Measurements from ENCODE around the gene CETP. TPM values are rescaled to one million over a fixed set of nuclear protein-coding genes. Genes with fewer than 3 reads are reported as not detected.
A peak's percentile ranks its signal among the peaks of the same experiment; 100 is the strongest.
"Not testable (repeated sequence)": the region's sequence is repeated elsewhere in the genome, so short reads cannot be mapped to it uniquely, and the experiment has no call there.

Gene CETP
- total RNA-seq, 1 donor from 2014 or later: not detected

GRCh38 chr16:56982695-56983094 lies 20.9 kb downstream of the CETP start:
- no peak for TF ChIP-seq CTCF (conservative IDR thresholded peaks at IDR 0.05; ENCODE audit: low read depth, low read length)
- no peak for DNase-seq (ENCODE audit: low read depth)
- no peak overlapping the region for H3K4me3 ChIP-seq (ENCODE audit: low read depth, low read length)

GRCh38 chr16:56983211-56983751 lies 21.5 kb downstream of the CETP start:
- no peak for TF ChIP-seq CTCF (conservative IDR thresholded peaks at IDR 0.05; ENCODE audit: low read depth, low read length)
- no peak overlapping the region for H3K4me3 ChIP-seq (ENCODE audit: low read depth, low read length)
- no peak for DNase-seq (ENCODE audit: low read depth)

DNA sequence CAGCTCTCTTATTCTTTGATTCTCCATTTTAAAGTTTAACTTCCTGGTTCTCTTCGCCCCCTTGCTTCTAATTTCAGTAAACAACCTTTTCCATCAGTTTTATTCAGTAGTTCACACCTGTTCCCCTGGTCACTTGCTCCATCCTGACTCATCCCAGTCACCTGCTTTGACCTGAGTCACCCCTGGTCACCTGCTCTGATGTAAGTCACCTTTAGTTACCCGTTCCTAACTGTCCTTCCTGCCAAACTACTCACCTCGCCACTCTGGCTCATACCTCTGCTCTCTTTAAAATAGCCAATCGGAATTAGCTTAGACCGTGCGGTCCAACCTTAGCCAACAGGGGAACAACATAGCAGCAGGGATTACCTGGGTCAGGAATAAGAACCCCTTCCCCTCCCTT lies 22.9 kb downstream of the CETP start:
- H3K4me3 ChIP-seq (ENCODE audit: low read depth, low read length): no peak overlapping the region
- DNase-seq (ENCODE audit: low read depth): no peak
- TF ChIP-seq CTCF (conservative IDR thresholded peaks at IDR 0.05; ENCODE audit: low read depth, low read length): no peak

GRCh38 chr16:56985288-56985961 lies 23.7 kb downstream of the CETP start:
- TF ChIP-seq CTCF (conservative IDR thresholded peaks at IDR 0.05; ENCODE audit: low read depth, low read length): no peak
- H3K4me3 ChIP-seq (ENCODE audit: low read depth, low read length): no peak overlapping the region
- peak; percentile 33 for DNase-seq (ENCODE audit: low read depth)

DNA sequence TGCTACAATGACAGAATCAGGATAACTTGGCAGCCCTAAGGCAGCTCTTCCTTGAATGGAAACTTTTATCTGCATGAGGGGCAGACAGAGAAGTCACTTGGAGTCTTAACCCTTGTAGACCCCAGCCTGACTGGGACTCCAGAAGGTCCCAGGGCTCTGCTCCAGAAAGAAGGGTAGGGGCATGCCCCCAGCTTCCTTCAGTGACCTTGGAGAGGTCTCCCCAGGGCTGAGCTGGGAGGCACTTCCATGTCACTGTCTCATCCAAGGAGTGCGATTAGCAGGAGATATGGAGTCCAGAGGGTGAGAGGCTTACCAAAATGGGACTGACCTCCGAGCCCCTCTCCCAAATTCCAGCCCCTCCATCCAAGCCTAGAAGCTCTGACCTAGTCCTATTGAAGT lies 24.2 kb downstream of the CETP start:
- H3K4me3 ChIP-seq (ENCODE audit: low read depth, low read length): no peak overlapping the region
- no peak for TF ChIP-seq CTCF (conservative IDR thresholded peaks at IDR 0.05; ENCODE audit: low read depth, low read length)
- no peak for DNase-seq (ENCODE audit: low read depth)

DNA sequence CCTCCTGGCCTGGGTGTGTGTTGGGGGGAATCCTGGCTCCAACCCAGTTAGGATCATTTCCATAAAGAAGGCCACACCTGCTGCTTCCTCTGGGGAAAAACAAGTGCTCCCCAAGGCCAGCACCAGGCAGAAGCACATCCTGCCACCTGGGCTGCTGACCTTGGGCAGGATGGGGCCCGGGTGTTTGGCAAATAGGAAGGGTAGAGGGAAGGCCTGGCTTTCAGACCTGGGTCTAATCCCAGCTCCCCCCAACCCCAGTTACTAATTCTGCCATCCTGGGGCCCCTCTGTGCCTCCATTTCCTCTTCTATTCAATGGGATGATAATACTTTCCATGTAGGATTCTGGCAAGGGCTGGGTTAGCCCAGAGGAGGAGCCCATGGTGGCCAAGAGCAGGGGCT lies 24.6 kb downstream of the CETP start:
- H3K4me3 ChIP-seq (ENCODE audit: low read depth, low read length): no peak overlapping the region
- no peak for TF ChIP-seq CTCF (conservative IDR thresholded peaks at IDR 0.05; ENCODE audit: low read depth, low read length)
- no peak for DNase-seq (ENCODE audit: low read depth)

GRCh38 chr16:56986908-56987307 lies 25.2 kb downstream of the CETP start:
- not testable (repeated sequence) for H3K4me3 ChIP-seq (ENCODE audit: low read depth, low read length); DNase-seq (ENCODE audit: low read depth)
